Activated naive CD8-positive, alpha-beta T cell treated with anti-CD3 and anti-CD28 coated beads for 36 hours (primary cell): ENCODE data around the gene AP2A2. TPM values are rescaled to one million over a fixed set of nuclear protein-coding genes. Genes with fewer than 3 reads are reported as not detected.
A peak's percentile ranks its signal among the peaks of the same experiment; 100 is the strongest.

ENCODE experiments used
- DNase-seq: peaks from one replicate; pipeline ENCODE4 v3.0.0; 2021
- H3K27ac Mint-ChIP-seq: one replicate; pipeline ENCODE4 v1.8.0; 2022; ENCODE audit warnings: mild to moderate bottlenecking, moderate library complexity, mixed read lengths
- H3K27me3 Mint-ChIP-seq: one replicate; pipeline ENCODE4 v1.8.0; 2022; ENCODE audit warnings: mild to moderate bottlenecking, mixed read lengths
- H3K36me3 Mint-ChIP-seq: one replicate; pipeline ENCODE4 v1.8.0; 2021; ENCODE audit warnings: mild to moderate bottlenecking, mixed read lengths
- H3K4me1 Mint-ChIP-seq: one replicate; pipeline ENCODE4 v1.8.0; 2021; ENCODE audit warnings: mixed read lengths
- H3K4me3 Mint-ChIP-seq: one replicate; pipeline ENCODE4 v1.8.0; 2022; ENCODE audit warnings: mild to moderate bottlenecking, moderate library complexity, mixed read lengths
- H3K9me3 Mint-ChIP-seq: one replicate; pipeline ENCODE4 v1.8.0; 2022; ENCODE audit warnings: mixed read lengths
- total RNA-seq, 2 experiments: library from RNA; stranded (reverse); gene quantifications; one replicate each; pipeline ENCODE4 v1.2.3, GENCODE V29; 2021

AP2A2 gene
- total RNA-seq, result 10 to 100 TPM; 26.3 to 30.3 TPM

DNA sequence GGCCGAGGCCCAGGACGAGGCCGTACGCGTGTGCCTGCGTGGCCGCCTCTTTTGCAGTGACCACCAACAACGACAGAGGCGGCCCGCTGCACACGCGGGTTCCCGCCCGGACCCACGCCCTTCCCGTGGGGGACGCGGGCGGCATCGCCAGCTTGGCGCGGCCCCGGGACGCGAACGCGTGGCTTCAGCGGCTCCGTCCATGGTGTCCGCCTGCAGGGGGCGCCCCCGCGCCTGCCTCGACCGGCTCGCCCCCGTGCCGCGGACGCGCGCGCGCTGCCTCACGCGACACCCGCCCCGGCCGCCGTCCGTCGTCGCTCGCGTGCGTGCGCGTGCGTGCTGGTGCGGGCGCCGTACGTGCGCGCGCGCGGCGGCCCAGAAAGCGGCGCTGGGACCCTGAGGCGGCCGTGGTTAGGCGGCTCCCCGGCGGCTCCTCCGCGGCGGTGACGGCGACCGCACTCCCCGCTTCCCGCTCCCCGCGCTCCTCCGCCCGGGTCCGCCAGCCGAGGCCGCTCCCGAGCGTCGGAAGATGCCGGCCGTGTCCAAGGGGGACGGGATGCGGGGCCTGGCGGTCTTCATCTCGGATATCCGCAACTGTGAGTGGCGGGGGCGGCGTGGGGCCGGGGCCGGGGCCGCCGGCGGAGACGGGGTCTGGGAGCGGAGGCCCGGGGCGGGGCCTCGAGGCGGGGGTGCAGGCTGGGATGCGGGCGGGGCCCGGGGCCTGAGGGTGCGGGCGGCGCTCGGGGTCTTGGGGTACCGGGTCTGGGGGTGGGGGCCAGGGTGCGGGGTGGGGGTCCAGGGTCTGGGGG is at the start of gene AP2A2:
TSS of gene AP2A2 (plus strand) at position 375 of the 806 bp plus-strand sequence. CDS start at position 527, 152 bp downstream.
- Mint-ChIP-seq H3K4me3 (peak within 1 kb of the TSS; percentile 85), H3K36me3 (peaks cover 5% of the 10 kb centered on the region), H3K4me1 (peaks cover 28% of the 10 kb centered on the region), H3K27ac (peak within 1 kb of the TSS; percentile 78), H3K9me3 (no peaks in the 10 kb centered on the region), H3K27me3 (no peaks in the 10 kb centered on the region)
- peak; percentile 97 for DNase-seq

DNA sequence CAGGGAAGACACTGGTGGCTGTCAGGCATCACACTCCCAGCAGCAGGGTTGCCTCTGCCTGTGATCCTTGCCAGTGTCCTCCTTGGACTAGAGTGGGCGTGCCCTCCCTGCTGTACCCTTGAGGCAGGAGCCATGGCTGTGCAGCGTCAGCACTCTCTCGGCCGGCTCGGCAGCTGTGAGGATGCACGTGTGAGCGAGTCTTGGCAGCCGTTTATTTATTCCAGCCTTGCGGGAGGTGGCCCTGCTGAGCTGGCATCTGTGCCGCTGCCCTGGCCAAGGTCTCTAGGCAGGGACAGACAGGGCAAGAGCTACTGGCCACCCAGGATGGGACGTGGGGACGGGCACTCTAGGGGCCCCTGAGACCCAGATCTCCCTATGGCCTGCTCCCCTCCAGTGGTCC is 49.1 kb upstream of the AP2A2 start:
- no peak overlapping the region for H3K27ac Mint-ChIP-seq
- H3K4me1 Mint-ChIP-seq, result no peaks in the 10 kb centered on the region
- H3K4me3 Mint-ChIP-seq, result no peak overlapping the region
- peaks cover 8% of the 10 kb centered on the region for H3K36me3 Mint-ChIP-seq
- H3K27me3 Mint-ChIP-seq, result no peaks in the 10 kb centered on the region
- no peaks in the 10 kb centered on the region for H3K9me3 Mint-ChIP-seq
- DNase-seq, result no peak

DNA sequence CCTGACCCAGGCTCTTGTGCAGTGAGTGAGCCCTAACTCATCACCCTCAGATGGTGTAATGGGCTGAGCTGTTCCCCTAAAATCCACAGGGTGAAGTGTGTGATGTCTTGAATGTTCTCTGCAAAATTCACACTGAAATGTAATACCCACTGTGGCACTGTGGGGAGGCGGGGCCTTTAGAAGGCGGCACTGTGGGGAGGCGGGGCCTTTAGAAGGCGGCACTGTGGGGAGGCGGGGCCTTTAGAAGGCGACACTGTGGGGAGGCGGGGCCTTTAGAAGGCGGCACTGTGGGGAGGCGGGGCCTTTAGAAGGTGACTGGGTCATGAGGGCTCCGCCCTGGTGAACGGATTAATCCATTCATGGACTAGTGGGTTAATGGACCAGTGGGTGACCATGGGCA is 48.1 kb upstream of the AP2A2 start:
- no peak overlapping the region for H3K27ac Mint-ChIP-seq
- peaks cover 12% of the 10 kb centered on the region for H3K36me3 Mint-ChIP-seq
- H3K9me3 Mint-ChIP-seq, result no peaks in the 10 kb centered on the region
- no peaks in the 10 kb centered on the region for H3K4me1 Mint-ChIP-seq
- DNase-seq, result peak; percentile 33
- no peak overlapping the region for H3K4me3 Mint-ChIP-seq
- no peaks in the 10 kb centered on the region for H3K27me3 Mint-ChIP-seq

DNA sequence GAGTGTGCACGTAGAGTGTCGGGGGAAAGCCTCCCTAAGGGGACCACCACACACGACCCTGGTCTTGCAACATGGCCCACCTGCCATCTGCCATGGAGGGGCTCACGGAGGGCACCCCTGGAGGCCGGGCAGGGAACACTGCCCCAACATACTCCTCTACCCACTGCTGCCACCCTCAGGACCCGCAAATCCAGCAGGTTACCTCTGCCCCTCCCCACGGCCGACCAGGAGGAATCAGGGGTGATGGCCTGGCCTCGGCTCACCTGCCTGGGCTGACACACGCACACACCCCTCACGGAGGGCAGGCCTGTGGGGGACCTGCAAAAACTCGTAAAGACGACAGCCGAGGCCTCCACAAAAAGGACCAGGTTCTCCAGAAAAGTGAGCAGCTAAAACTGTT is 45.2 kb upstream of the AP2A2 start:
- Mint-ChIP-seq H3K36me3 (peaks cover 15% of the 10 kb centered on the region), H3K4me3 (no peak overlapping the region), H3K27ac (no peak overlapping the region), H3K27me3 (no peaks in the 10 kb centered on the region), H3K9me3 (no peaks in the 10 kb centered on the region), H3K4me1 (no peaks in the 10 kb centered on the region)
- DNase-seq, result no peak

DNA sequence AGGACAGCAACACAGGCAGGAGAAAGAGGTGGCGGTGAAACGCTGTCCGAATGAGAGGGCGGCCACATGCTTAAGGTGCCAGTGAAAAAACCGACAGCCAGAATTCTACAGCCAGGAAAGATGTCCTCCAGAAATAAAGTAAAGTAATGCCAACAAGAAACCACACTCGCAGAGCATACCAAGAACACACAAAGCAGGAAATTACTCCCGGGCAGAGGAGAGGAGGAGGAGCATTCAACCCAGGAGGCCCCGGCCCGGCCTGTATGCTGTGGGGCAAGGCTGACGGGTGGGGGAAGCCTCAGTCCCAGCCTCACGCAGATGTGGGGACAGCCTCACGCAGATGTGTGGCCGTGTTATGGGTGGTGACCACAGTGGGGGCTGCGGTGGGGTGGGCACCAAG is 43.1 kb upstream of the AP2A2 start:
- no peak for DNase-seq
- Mint-ChIP-seq H3K4me1 (no peaks in the 10 kb centered on the region), H3K27ac (no peak overlapping the region), H3K4me3 (no peak overlapping the region), H3K36me3 (peaks cover 22% of the 10 kb centered on the region), H3K27me3 (no peaks in the 10 kb centered on the region), H3K9me3 (no peaks in the 10 kb centered on the region)

DNA sequence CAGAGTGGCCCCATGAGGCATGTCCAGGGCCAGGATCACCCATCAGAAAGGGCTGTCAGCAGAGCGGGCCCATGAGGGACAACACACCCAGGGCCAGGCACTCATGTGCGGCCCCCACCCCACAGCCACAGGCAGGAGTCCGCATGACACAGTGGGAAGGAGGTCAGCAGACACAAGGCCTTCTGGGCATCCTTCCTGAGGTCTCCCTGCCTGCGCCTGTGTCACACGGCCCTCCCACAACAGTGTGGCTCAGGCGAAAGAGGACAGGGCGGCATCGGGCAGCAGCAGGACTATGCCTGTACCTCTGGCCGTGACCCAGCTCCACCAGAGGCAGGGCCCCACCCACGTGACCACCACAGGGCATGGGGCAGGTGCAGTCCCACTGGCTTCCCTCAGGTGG is 42.1 kb upstream of the AP2A2 start:
- Mint-ChIP-seq H3K27ac (no peak overlapping the region), H3K4me3 (no peak overlapping the region), H3K9me3 (no peaks in the 10 kb centered on the region), H3K36me3 (peaks cover 22% of the 10 kb centered on the region), H3K27me3 (no peaks in the 10 kb centered on the region), H3K4me1 (no peaks in the 10 kb centered on the region)
- no peak for DNase-seq

- Mint-ChIP-seq H3K36me3 (peaks cover 19% of the 10 kb centered on the region), H3K9me3 (no peaks in the 10 kb centered on the region), H3K4me1 (no peaks in the 10 kb centered on the region), H3K27me3 (no peaks in the 10 kb centered on the region), H3K4me3 (no peak overlapping the region), H3K27ac (no peak overlapping the region)
- no peak for DNase-seq
Measured at GRCh38 chr11:884578-885070, 41.0 kb upstream of the AP2A2 start.

GRCh38 chr11:886568-886967 is 39.1 kb upstream of the AP2A2 start:
- no peaks in the 10 kb centered on the region for H3K27me3 Mint-ChIP-seq
- no peak overlapping the region for H3K4me3 Mint-ChIP-seq
- H3K4me1 Mint-ChIP-seq, result no peaks in the 10 kb centered on the region
- peaks cover 19% of the 10 kb centered on the region for H3K36me3 Mint-ChIP-seq
- no peaks in the 10 kb centered on the region for H3K9me3 Mint-ChIP-seq
- no peak overlapping the region for H3K27ac Mint-ChIP-seq
- no peak for DNase-seq

DNA sequence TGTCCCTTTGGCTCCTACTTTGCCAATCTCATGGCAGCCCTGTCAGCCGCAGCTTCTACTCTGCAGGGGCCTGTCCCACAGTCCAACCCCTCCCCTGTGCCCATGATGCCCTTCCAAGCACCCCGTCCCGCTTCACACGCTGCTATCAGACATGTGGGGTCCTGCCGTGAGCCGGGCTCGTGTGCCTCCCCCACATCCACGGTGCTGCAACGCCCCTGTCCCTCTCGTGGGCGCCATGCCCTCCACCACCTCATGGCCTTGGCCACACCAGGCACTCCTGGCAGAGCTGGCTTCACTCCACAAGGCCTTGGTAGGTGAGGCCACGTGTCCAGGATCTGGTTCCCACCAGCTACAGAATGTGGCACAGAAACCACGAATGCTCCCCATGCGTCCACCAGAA is 38.1 kb upstream of the AP2A2 start:
- Mint-ChIP-seq H3K36me3 (peaks cover 14% of the 10 kb centered on the region), H3K27me3 (no peaks in the 10 kb centered on the region), H3K4me1 (no peaks in the 10 kb centered on the region), H3K27ac (no peak overlapping the region), H3K9me3 (no peaks in the 10 kb centered on the region), H3K4me3 (no peak overlapping the region)
- DNase-seq, result no peak

- no peak for DNase-seq
- Mint-ChIP-seq H3K4me1 (no peaks in the 10 kb centered on the region), H3K4me3 (no peak overlapping the region), H3K27ac (no peak overlapping the region), H3K9me3 (no peaks in the 10 kb centered on the region), H3K27me3 (no peaks in the 10 kb centered on the region), H3K36me3 (peaks cover 14% of the 10 kb centered on the region)
Measured at GRCh38 chr11:888310-889212, 37.1 kb upstream of the AP2A2 start.

- H3K4me3 Mint-ChIP-seq, result no peak overlapping the region
- H3K36me3 Mint-ChIP-seq, result peaks cover 14% of the 10 kb centered on the region
- no peak overlapping the region for H3K27ac Mint-ChIP-seq
- no peak for DNase-seq
- H3K4me1 Mint-ChIP-seq, result no peaks in the 10 kb centered on the region
- H3K9me3 Mint-ChIP-seq, result no peaks in the 10 kb centered on the region
- no peaks in the 10 kb centered on the region for H3K27me3 Mint-ChIP-seq
Measured at GRCh38 chr11:889257-889656, 36.4 kb upstream of the AP2A2 start.

DNA sequence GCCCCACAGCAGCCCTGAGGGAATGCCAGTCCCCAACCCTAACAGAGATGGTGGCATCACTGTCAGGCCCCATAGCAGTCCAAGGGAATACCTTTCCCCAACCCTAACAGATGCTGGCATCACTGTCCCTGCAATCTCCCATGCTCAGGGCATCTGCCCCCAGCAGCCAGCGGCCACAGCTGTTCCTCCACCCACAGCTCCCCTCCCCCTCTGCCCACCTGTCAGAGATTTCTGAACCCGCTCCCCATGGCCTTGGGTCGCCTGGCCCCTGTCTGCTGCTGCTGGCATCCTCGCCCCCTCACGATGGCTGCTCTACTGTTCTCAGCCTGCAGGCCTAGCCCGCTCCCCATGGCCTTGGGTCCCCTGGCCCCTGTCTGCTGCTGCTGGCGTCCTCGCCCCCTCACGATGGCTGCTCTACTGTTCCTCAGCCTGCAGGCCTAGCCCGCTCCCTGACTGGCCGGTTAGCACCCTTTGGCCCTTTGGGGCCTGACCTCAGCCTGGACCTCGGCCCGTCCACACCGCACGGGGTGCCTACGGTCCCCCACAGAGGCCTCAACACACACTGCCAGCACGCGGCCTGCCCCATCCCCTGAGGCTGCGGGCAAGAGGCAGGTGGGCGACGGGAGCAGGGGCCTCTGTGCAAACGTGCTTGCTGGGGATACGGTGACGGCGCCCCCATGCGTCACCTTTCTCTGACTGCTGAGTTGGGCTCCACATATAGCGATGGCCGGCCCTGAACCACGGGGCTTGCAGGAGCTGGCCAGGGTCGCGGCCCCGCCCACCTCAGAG is 35.8 kb upstream of the AP2A2 start:
- H3K27ac Mint-ChIP-seq, result no peak overlapping the region
- H3K9me3 Mint-ChIP-seq, result no peaks in the 10 kb centered on the region
- peaks cover 14% of the 10 kb centered on the region for H3K36me3 Mint-ChIP-seq
- no peak overlapping the region for H3K4me3 Mint-ChIP-seq
- no peaks in the 10 kb centered on the region for H3K4me1 Mint-ChIP-seq
- no peak for DNase-seq
- no peaks in the 10 kb centered on the region for H3K27me3 Mint-ChIP-seq

GRCh38 chr11:890794-891540 is 34.7 kb upstream of the AP2A2 start:
- Mint-ChIP-seq H3K27me3 (no peaks in the 10 kb centered on the region), H3K4me3 (no peak overlapping the region), H3K4me1 (no peaks in the 10 kb centered on the region), H3K36me3 (peaks cover 10% of the 10 kb centered on the region), H3K27ac (no peak overlapping the region), H3K9me3 (no peaks in the 10 kb centered on the region)
- no peak for DNase-seq

GRCh38 chr11:893008-893654 is 32.5 kb upstream of the AP2A2 start:
- no peaks in the 10 kb centered on the region for H3K27me3 Mint-ChIP-seq
- DNase-seq, result no peak
- H3K4me3 Mint-ChIP-seq, result no peak overlapping the region
- H3K4me1 Mint-ChIP-seq, result no peaks in the 10 kb centered on the region
- H3K27ac Mint-ChIP-seq, result no peak overlapping the region
- H3K36me3 Mint-ChIP-seq, result peaks cover 3% of the 10 kb centered on the region
- no peaks in the 10 kb centered on the region for H3K9me3 Mint-ChIP-seq
